GM18909 (cell line): ENCODE results near the gene TAF3.
"Not testable (repeated sequence)": the region's sequence is repeated elsewhere in the genome, so short reads cannot be mapped to it uniquely, and the experiment has no call there.

Source experiments
- ATAC-seq: cut with Tn5 transposase; IDR thresholded peaks from one replicate; pipeline ENCODE4 v1.9.1; 2021; ENCODE audit warnings: mild to moderate bottlenecking; ENCODE audit not compliant: unreplicated experiment, poor library complexity

TAF3 gene

GRCh38 chr10:7818295-7819120, at the start of gene TAF3:
Gene TAF3, plus strand, starts transcription at chr10:7818505. Its CDS starts 205 bp downstream, at chr10:7818710.
- peak; percentile 87 for ATAC-seq

GRCh38 chr10:7773845-7774801, 44.2 kb upstream of the TAF3 start:
- ATAC-seq, result no peak

- no peak for ATAC-seq
Measured at GRCh38 chr10:7776777-7777176, 41.5 kb upstream of the TAF3 start.

- ATAC-seq, result not testable (repeated sequence)
Measured at GRCh38 chr10:7782194-7782593, 36.1 kb upstream of the TAF3 start.

GRCh38 chr10:7786430-7786829, 31.9 kb upstream of the TAF3 start:
- no peak for ATAC-seq

GRCh38 chr10:7787150-7787856, 31.0 kb upstream of the TAF3 start:
- ATAC-seq, result peak; percentile 20

- ATAC-seq, result peak; percentile 97
Measured at GRCh38 chr10:7787857-7788638, 30.3 kb upstream of the TAF3 start, which contains the start of the genes ATP5F1C and KIN. Gene ATP5F1C, plus strand, starts transcription at chr10:7788177. Its CDS starts 31 bp downstream, at chr10:7788208. Gene KIN, minus strand, starts transcription at chr10:7787993. Its CDS starts 60 bp downstream, at chr10:7787933.

GRCh38 chr10:7788639-7789286, 29.5 kb upstream of the TAF3 start:
- ATAC-seq, result peak; percentile 22

- ATAC-seq, result no peak
Measured at GRCh38 chr10:7789390-7789789, 28.9 kb upstream of the TAF3 start.

- no peak for ATAC-seq
Measured at GRCh38 chr10:7792541-7792940, 25.8 kb upstream of the TAF3 start.

- ATAC-seq, result no peak
Measured at GRCh38 chr10:7794251-7795026, 23.9 kb upstream of the TAF3 start.

- no peak for ATAC-seq
Measured at GRCh38 chr10:7795605-7796004, 22.7 kb upstream of the TAF3 start.

- no peak for ATAC-seq
Measured at GRCh38 chr10:7797582-7797981, 20.7 kb upstream of the TAF3 start.

- no peak for ATAC-seq
Measured at GRCh38 chr10:7802606-7803005, 15.7 kb upstream of the TAF3 start.

GRCh38 chr10:7804216-7804615, 14.1 kb upstream of the TAF3 start:
- no peak for ATAC-seq

GRCh38 chr10:7804741-7805140, 13.6 kb upstream of the TAF3 start:
- ATAC-seq, result no peak

- ATAC-seq, result no peak
Measured at GRCh38 chr10:7808686-7809267, 9.5 kb upstream of the TAF3 start.

- no peak for ATAC-seq
Measured at GRCh38 chr10:7810443-7810842, 7.9 kb upstream of the TAF3 start.
